AG09309 (cell line): ENCODE data around the gene ASGR2.

Source experiments
- DNase-seq: peaks from one replicate; pipeline ENCODE4 v3.0.0-alpha.2; 2010; ENCODE audit warnings: low read depth
- H3K4me3 ChIP-seq: 2 replicates; pipeline ENCODE4 v1.5.1; 2011; ENCODE audit warnings: mild to moderate bottlenecking, low read depth, low read length, moderate library complexity; ENCODE audit not compliant: control insufficient read depth
- TF ChIP-seq, protein P1 (sequence below): IDR thresholded peaks from 2 replicates; pipeline ENCODE4 v1.5.1; 2011; ENCODE audit warnings: mild to moderate bottlenecking, low read depth, low read length, inconsistent platforms; ENCODE audit not compliant: insufficient read depth, control insufficient read depth; ENCODE audit errors: missing control alignments

The ASGR2 gene

DNA sequence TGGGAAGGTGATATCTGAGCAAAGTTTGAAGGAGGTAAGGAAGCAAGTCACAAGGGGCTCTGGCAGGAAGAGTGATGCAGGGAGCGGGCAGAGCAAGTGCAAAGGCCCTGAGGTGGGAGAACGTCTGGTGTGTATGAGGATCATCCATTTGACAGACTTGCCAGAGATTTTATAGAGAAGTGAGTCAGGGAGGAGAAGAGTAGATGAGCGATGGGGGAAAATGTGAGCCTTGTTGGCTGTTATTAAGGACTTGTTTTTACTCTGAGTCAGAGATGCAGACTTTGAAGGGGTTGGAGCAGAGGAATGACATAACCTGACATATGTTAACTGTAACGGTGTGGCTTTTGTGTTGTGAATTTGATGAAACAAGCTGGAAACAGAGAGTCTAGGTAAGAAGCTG lies 31.0 kb downstream of the ASGR2 start:
- no peak for DNase-seq
- H3K4me3 ChIP-seq: no peak overlapping the region
- TF ChIP-seq, protein P1, sequence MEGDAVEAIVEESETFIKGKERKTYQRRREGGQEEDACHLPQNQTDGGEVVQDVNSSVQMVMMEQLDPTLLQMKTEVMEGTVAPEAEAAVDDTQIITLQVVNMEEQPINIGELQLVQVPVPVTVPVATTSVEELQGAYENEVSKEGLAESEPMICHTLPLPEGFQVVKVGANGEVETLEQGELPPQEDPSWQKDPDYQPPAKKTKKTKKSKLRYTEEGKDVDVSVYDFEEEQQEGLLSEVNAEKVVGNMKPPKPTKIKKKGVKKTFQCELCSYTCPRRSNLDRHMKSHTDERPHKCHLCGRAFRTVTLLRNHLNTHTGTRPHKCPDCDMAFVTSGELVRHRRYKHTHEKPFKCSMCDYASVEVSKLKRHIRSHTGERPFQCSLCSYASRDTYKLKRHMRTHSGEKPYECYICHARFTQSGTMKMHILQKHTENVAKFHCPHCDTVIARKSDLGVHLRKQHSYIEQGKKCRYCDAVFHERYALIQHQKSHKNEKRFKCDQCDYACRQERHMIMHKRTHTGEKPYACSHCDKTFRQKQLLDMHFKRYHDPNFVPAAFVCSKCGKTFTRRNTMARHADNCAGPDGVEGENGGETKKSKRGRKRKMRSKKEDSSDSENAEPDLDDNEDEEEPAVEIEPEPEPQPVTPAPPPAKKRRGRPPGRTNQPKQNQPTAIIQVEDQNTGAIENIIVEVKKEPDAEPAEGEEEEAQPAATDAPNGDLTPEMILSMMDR: no peak

DNA sequence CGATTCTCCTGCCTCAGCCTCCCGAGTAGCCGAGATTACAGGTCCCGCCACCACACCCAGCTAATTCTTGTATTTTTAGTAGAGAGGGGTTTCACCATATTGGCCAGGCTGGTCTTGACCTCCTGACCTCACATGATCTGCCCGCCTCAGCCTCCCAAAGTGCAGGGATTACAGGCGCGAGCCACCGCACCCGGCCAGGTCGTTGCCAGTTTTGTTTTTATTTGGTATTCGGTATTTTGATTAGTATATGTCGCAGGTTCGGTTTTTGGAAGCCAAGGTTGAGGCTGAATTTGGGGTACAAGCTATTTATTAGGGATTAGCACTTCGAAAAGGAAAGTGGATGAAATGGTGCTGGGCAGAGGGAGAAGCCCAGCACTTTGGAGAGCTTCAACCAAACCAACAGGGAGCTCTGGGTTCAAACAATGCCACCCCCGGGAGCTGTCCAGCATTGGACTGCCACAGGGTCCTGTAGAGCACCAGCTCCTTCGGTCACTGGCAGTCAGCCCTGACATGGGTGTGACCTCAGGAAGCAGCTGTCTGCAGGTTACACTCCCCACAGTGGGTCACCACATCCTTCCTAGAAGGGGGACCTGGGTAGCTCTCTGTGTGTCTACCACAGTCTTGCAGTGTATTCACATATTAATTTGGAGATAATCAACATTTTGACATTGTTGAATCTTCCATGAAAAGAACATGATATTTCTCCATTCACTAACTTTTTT lies 33.1 kb downstream of the ASGR2 start:
- TF ChIP-seq, protein P1: no peak
- no peak for DNase-seq
- H3K4me3 ChIP-seq: no peak overlapping the region

GRCh38 chr17:7080456-7081041 lies 34.1 kb downstream of the ASGR2 start:
- H3K4me3 ChIP-seq: no peak overlapping the region
- TF ChIP-seq, protein P1: no peak
- no peak for DNase-seq

DNA sequence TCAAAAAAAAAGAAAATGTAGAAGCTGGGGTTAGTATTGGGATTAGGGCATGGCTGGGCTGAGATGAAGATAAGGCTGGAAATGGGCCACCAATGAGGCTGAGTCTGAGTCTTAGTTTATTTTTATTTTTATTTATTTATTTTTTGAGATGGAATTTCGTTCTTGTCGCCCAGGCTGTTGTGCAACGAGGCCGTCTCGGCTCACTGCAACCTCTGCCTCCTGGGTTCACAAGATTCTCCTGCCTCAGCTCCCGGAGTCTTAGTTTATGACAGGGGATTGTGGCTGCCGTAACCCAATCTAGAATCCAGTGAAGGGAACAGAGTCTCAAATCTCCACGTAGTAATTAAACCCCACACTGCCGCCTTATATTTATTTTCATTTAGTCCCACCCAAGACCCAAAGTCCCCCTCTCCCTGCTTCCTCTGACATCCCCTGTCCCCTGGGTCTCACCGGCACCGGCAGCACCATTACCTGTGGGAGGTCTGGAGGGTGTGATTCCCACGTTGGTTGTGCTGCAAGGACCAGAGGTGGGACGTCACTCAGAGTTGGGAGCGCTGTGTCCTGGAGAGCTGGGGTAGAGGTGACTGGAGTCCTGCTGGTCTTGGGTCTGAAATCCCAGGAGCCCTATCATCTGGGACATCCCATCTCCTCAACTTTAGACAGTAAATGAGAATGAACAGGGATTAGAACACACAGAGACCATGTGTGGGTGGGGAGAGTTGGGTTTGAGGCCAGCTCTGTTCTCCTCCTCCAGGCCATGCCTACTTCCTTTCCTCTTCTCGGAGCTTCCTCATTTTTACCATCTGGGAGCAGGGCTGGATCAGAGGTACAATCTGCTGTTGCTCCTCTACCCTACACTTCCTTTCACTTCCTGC lies 34.8 kb downstream of the ASGR2 start, which contains the start of gene CLEC10A:
TSS of gene CLEC10A (minus strand) at position 671 of the 875 bp plus-strand sequence. CDS start 1,439 bp downstream, outside the sequence.
- no peak within 1 kb of the TSS for H3K4me3 ChIP-seq
- TF ChIP-seq, protein P1: no peak
- DNase-seq: no peak

GRCh38 chr17:7078711-7079110 lies 35.9 kb downstream of the ASGR2 start:
- TF ChIP-seq, protein P1: no peak
- no peak overlapping the region for H3K4me3 ChIP-seq
- DNase-seq: no peak

DNA sequence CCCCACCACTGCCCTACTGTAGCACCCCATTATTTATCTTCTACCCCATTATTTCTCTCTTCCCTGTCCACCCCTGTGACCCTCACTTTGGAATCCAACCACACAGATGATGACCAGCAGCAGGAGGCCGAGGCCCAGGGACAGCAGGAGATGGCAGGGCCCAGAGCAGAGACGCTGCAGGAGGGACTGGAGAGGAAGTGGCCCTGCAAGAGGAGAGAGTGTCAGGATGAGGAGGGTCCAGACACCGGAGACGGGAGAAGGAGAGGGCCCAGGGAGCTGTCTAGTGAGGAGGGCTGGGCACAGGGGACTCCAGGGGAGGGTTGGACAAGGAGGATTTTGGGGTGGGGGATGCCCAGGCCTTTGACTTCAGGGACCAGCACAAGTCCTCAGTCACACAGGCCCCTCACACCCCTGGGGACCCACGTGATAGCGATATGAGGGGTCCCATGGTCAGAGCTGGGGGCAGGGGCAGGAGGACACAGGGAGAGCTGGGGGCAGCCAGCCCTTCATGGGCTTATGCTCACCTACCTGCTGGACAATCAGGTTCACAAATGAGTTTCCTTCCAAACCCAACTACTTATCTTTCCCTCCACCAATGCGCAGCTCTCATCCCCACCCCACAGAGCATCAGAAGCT lies 36.6 kb downstream of the ASGR2 start:
- TF ChIP-seq, protein P1: no peak
- H3K4me3 ChIP-seq: no peak overlapping the region
- no peak for DNase-seq
